Natural killer cell (primary cell): ENCODE data around the gene ERI2. TPM values are rescaled to one million over a fixed set of nuclear protein-coding genes. Genes with fewer than 3 reads are reported as not detected.

Experiments
- ATAC-seq, 3 donors: fragments of 150-1000 bp in 2 of 3; fragments of 200-7000 bp in 1 of 3; cut with Tn5 transposase; 1 replicate in 1 of 3; 2 replicates in 2 of 3; pipeline ENCODE4 v1.10.0; 2021; ENCODE audit warnings: mild to moderate bottlenecking in 2 of 3, moderate library complexity in 2 of 3
- DNase-seq, 2 donors: peaks; one replicate each; pipeline versions ENCODE4 v3.0.0 to v3.0.0-alpha.2; 2013 to 2021; ENCODE audit warnings: mixed read lengths in 1 of 2
- H3K27ac ChIP-seq: one replicate; pipeline ENCODE4 v1.5.1; 2013; ENCODE audit warnings: mild to moderate bottlenecking, low read length
- H3K27me3 ChIP-seq: one replicate; pipeline ENCODE4 v1.6.1; 2013; ENCODE audit warnings: low read length; ENCODE audit not compliant: control insufficient read depth, insufficient read depth
- H3K36me3 ChIP-seq: one replicate; pipeline ENCODE4 v1.6.1; 2013; ENCODE audit warnings: low read length; ENCODE audit not compliant: control insufficient read depth, insufficient read depth
- H3K4me1 ChIP-seq: one replicate; pipeline ENCODE4 v1.6.1; 2013; ENCODE audit warnings: low read length; ENCODE audit not compliant: control insufficient read depth, insufficient read depth
- H3K4me3 ChIP-seq: one replicate; pipeline ENCODE4 v1.5.1; 2013; ENCODE audit warnings: low read length
- H3K9me3 ChIP-seq: one replicate; pipeline ENCODE4 v1.6.1; 2013; ENCODE audit warnings: low read length; ENCODE audit not compliant: control insufficient read depth, insufficient read depth
- H3K27ac Mint-ChIP-seq, 2 donors: one replicate each; pipeline ENCODE4 v1.8.0; 2022; ENCODE audit warnings: mild to moderate bottlenecking in 2 of 2, mixed read lengths in 2 of 2, moderate library complexity in 1 of 2
- H3K27me3 Mint-ChIP-seq, 2 donors: one replicate each; pipeline ENCODE4 v1.8.0; 2022; ENCODE audit warnings: low read depth in 2 of 2, mixed read lengths in 2 of 2
- H3K36me3 Mint-ChIP-seq: one replicate; pipeline ENCODE4 v1.8.0; 2022; ENCODE audit warnings: mixed read lengths
- H3K4me1 Mint-ChIP-seq, 2 donors: one replicate each; pipeline ENCODE4 v1.8.0; 2022; ENCODE audit warnings: mixed read lengths in 2 of 2
- H3K4me3 Mint-ChIP-seq: one replicate; pipeline ENCODE4 v1.8.0; 2022; ENCODE audit warnings: mild to moderate bottlenecking, moderate library complexity, mixed read lengths
- H3K9me3 Mint-ChIP-seq, 2 donors: one replicate each; pipeline ENCODE4 v1.8.0; 2022; ENCODE audit warnings: mixed read lengths in 2 of 2
- CTCF ChIP-seq: fragments of 200-600 bp; IDR thresholded peaks from one replicate; pipeline ENCODE4 v1.8.0; 2022; ENCODE audit warnings: antibody characterized with exemption
- WGBS: methylation state at CpG from one replicate; pipeline ENCODE4 v1.1.7; 2013; ENCODE audit warnings: missing lambda C conversion rate; ENCODE audit not compliant: insufficient coverage; 5-methylcytosine and 5-hydroxymethylcytosine counted together
- intact Hi-C: fragments of 100-400 bp; cut with micrococcal nuclease; formaldehyde crosslinking; loops from one replicate; pipeline ENCODE4 v1.14.2; 2022
- total RNA-seq, 4 donors: library from RNA; stranded (reverse); fragments of 120-200 nt in 1 of 4; gene quantifications; one replicate each; pipeline versions ENCODE4 v1.2.3 to v1.2.4, GENCODE V29; 2013 to 2022

ERI2 gene
- total RNA-seq, 3 donors from 2014 or later (not counting 1 experiment from before 2014, with no cell fraction given) = 2.4 to 3.5 (median 2.8) TPM

DNA sequence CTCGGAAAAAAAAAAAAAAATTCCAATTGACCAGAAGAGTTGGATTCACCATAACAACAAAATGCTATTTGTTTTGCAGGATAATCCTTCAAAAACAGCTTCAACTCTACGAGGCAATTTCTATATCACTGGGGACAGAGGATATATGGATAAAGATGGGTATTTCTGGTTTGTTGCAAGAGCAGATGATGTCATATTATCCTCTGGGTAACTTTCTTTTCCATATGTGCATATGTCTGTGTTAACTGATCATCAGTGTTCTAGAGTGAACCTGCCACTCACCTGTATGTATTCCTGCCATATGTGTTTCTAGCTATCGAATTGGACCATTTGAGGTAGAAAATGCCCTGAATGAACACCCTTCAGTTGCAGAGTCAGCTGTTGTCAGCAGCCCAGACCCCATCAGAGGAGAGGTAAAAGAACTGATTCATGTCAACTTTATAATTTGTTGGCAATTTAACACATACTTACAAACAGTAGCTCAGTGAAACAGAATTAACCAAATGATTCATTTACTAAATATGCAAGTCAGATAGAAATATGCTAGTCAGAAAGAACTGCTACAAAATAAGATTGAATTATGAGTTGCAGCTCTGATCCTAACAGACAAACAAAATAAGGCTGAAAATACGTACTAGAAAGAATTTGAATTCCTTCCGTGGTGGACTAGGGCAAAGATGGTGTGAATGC, 14.2 kb downstream of the ERI2 start:
- WGBS = 98% methylated on average over 4 of the region's 5 CpGs
- no peak for DNase-seq

DNA sequence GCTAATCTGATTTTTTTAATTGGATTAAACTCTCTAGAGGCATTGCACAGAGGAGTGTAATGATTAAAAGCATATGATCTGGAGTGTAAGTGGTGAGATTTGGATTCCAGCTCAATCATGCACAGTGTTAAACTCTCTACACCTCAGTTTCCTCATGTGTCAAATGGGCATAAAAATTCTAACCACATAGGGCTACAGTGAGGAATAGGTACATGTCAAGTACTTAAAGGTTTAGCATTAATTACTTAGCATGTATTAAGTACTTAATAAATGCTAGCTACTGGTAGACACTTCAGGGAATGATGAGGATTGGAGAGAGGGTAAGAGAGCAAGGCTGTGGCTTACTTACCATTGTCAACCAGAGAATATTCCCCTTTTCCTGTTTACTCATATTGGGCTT, 17.1 kb downstream of the ERI2 start:
- no peaks in the 10 kb centered on the region for H3K4me1 Mint-ChIP-seq
- ATAC-seq = no peak
- no peaks in the 10 kb centered on the region for H3K9me3 ChIP-seq

More for the DNA sequence above, 14.2 kb downstream of the ERI2 start:
- Mint-ChIP-seq H3K4me3 (no peak overlapping the region), H3K4me1 (no peaks in the 10 kb centered on the region), H3K27me3 (no peaks in the 10 kb centered on the region), H3K9me3 (no peaks in the 10 kb centered on the region), H3K27ac (no peak overlapping the region), H3K36me3 (no peaks in the 10 kb centered on the region)
- H3K4me1 ChIP-seq = no peaks in the 10 kb centered on the region
- no peak for ATAC-seq
- no peak overlapping the region for H3K4me3 ChIP-seq
- H3K27ac ChIP-seq = no peak overlapping the region
- no peak for TF ChIP-seq CTCF
- intact Hi-C loops = no loop called here
- H3K9me3 ChIP-seq = no peaks in the 10 kb centered on the region
- no peaks in the 10 kb centered on the region for H3K27me3 ChIP-seq
- H3K36me3 ChIP-seq = no peaks in the 10 kb centered on the region

GRCh38 chr16:20784204-20784603, 22.1 kb downstream of the ERI2 start:
- intact Hi-C loops = no loop called here
- Histone ChIP-seq H3K36me3 (peaks cover 4% of the 10 kb centered on the region), H3K4me1 (no peaks in the 10 kb centered on the region), H3K4me3 (no peak overlapping the region), H3K27ac (no peak overlapping the region), H3K9me3 (no peaks in the 10 kb centered on the region), H3K27me3 (no peaks in the 10 kb centered on the region)
- no peak overlapping the region for H3K4me3 Mint-ChIP-seq
- no peak for TF ChIP-seq CTCF
- H3K4me1 Mint-ChIP-seq = no peaks in the 10 kb centered on the region
- ATAC-seq (no peak), DNase-seq (no peak)
- no peaks in the 10 kb centered on the region for H3K36me3 Mint-ChIP-seq
- H3K27me3 Mint-ChIP-seq = no peaks in the 10 kb centered on the region
- H3K9me3 Mint-ChIP-seq = no peaks in the 10 kb centered on the region
- no peak overlapping the region for H3K27ac Mint-ChIP-seq

More for the DNA sequence above, 17.1 kb downstream of the ERI2 start:
- no peaks in the 10 kb centered on the region for H3K27me3 Mint-ChIP-seq
- H3K4me3 ChIP-seq = no peak overlapping the region
- intact Hi-C loops = no loop called here
- H3K4me1 ChIP-seq = no peaks in the 10 kb centered on the region
- no peaks in the 10 kb centered on the region for H3K36me3 Mint-ChIP-seq
- no peak overlapping the region for H3K4me3 Mint-ChIP-seq
- TF ChIP-seq CTCF = no peak
- no peak overlapping the region for H3K27ac ChIP-seq
- H3K27ac Mint-ChIP-seq = no peak overlapping the region
- no peak for DNase-seq
- no peaks in the 10 kb centered on the region for H3K36me3 ChIP-seq
- no peaks in the 10 kb centered on the region for H3K27me3 ChIP-seq
- no peaks in the 10 kb centered on the region for H3K9me3 Mint-ChIP-seq

DNA sequence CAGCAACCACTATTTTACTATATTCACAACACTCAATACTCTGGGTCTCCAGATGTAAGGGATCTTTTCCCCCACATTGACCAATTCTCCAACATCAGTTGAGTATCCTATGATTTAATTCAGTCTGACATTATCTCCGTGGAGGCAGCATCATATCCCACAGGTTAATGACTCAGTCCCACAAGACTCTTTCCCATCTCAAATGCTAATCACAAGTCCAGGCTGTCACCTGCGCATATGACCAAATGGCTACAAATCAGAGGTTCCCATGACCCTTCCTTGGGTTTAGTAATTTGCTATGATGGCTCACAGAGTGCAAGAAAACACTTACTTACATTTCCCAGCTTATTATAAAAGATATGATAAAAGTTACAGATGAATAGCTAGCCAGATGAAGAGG, 23.8 kb downstream of the ERI2 start:
- Mint-ChIP-seq H3K27me3 (no peaks in the 10 kb centered on the region), H3K27ac (no peak overlapping the region), H3K9me3 (no peaks in the 10 kb centered on the region), H3K4me3 (no peak overlapping the region), H3K4me1 (no peaks in the 10 kb centered on the region), H3K36me3 (no peaks in the 10 kb centered on the region)
- intact Hi-C loops = no loop called here
- H3K4me1 ChIP-seq = no peaks in the 10 kb centered on the region
- H3K4me3 ChIP-seq = no peak overlapping the region
- no peak for ATAC-seq
- H3K36me3 ChIP-seq = peaks cover 4% of the 10 kb centered on the region
- H3K27ac ChIP-seq = no peak overlapping the region
- 96% methylated on average over 2 of the region's 2 CpGs for WGBS
- no peak for DNase-seq
- H3K27me3 ChIP-seq = no peaks in the 10 kb centered on the region
- no peak for TF ChIP-seq CTCF
- H3K9me3 ChIP-seq = no peaks in the 10 kb centered on the region
